WTC11 (cell line): ENCODE measurements around the gene NDUFAF2.

Experiments
- CREB1 ChIP-seq: sonication (generic); formaldehyde crosslinking; IDR thresholded peaks from 2 replicates; pipeline ENCODE4 v1.8.0; 2023; ENCODE audit warnings: mild to moderate bottlenecking, missing genetic modification reagents
- CREM ChIP-seq: sonication (generic); formaldehyde crosslinking; IDR thresholded peaks from 2 replicates; pipeline ENCODE4 v1.8.1; 2022; ENCODE audit warnings: mild to moderate bottlenecking, missing genetic modification reagents, moderate library complexity
- ELF4 ChIP-seq: sonication (generic); formaldehyde crosslinking; IDR thresholded peaks from 2 replicates; pipeline ENCODE4 v1.8.1; 2022; ENCODE audit warnings: low read depth, mild to moderate bottlenecking, moderate library complexity, missing genetic modification reagents
- ETV6 ChIP-seq: sonication (generic); formaldehyde crosslinking; IDR thresholded peaks from 2 replicates; pipeline ENCODE4 v1.8.1; 2022; ENCODE audit warnings: mild to moderate bottlenecking, missing genetic modification reagents
- IRF2 ChIP-seq: sonication (generic); formaldehyde crosslinking; IDR thresholded peaks from 2 replicates; pipeline ENCODE4 v1.8.0; 2022; ENCODE audit warnings: low read depth, missing genetic modification reagents, borderline replicate concordance
- SMAD4 ChIP-seq: sonication (generic); formaldehyde crosslinking; IDR thresholded peaks from 2 replicates; pipeline ENCODE4 v1.8.0; 2022; ENCODE audit warnings: mild to moderate bottlenecking, missing genetic modification reagents
- TEAD1 ChIP-seq: sonication (generic); formaldehyde crosslinking; IDR thresholded peaks from 2 replicates; pipeline ENCODE4 v1.8.0; 2022; ENCODE audit warnings: mild to moderate bottlenecking, missing genetic modification reagents
- ZNF416 ChIP-seq: fragments of 250-450 bp; sonication (Bioruptor Pico); IDR thresholded peaks from 2 replicates; pipeline ENCODE4 v1.9.0; 2021; ENCODE audit warnings: mild to moderate bottlenecking, inconsistent platforms
- TF ChIP-seq, protein P1 (sequence below): fragments of 200-600 bp; IDR thresholded peaks from 2 replicates; pipeline ENCODE4 v1.8.0; 2022; ENCODE audit warnings: antibody characterized with exemption

DNA sequence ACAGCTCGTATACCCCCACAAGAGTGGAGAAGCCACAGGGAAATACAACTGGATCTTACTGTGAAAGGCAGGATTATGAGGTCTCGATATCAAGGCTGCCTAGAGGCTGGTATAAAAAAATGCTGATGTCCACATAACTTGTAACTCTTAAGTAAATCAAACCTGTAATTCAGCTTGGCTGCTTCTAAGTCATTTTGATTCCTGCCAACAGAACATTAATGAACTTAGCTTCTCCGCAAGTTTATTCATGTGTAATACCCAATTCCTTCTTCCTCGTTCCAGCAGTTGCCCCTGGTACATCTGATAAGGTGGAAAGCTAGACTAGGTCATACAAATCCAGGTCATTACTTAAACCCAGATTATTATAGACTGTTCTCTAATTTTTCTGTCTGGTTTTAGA, 233.7 kb downstream of the NDUFAF2 start:
- TF ChIP-seq, protein P1, sequence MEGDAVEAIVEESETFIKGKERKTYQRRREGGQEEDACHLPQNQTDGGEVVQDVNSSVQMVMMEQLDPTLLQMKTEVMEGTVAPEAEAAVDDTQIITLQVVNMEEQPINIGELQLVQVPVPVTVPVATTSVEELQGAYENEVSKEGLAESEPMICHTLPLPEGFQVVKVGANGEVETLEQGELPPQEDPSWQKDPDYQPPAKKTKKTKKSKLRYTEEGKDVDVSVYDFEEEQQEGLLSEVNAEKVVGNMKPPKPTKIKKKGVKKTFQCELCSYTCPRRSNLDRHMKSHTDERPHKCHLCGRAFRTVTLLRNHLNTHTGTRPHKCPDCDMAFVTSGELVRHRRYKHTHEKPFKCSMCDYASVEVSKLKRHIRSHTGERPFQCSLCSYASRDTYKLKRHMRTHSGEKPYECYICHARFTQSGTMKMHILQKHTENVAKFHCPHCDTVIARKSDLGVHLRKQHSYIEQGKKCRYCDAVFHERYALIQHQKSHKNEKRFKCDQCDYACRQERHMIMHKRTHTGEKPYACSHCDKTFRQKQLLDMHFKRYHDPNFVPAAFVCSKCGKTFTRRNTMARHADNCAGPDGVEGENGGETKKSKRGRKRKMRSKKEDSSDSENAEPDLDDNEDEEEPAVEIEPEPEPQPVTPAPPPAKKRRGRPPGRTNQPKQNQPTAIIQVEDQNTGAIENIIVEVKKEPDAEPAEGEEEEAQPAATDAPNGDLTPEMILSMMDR: no peak
- TF ChIP-seq TEAD1 (CRISPR knock-in tag) (no peak), IRF2 (CRISPR knock-in tag) (no peak), ETV6 (CRISPR knock-in tag) (no peak), CREB1 (CRISPR knock-in tag) (no peak), ELF4 (CRISPR knock-in tag) (no peak), CREM (no peak), SMAD4 (no peak), ZNF416 (CRISPR knock-in tag) (no peak)
